ENCODE measurements around the gene SPATA6L. TPM values are rescaled to one million over a fixed set of nuclear protein-coding genes. Genes with fewer than 3 reads are reported as not detected.
A peak's percentile ranks its signal among the peaks of the same experiment; 100 is the strongest.
"Not testable (repeated sequence)": the region's sequence is repeated elsewhere in the genome, so short reads cannot be mapped to it uniquely, and the experiment has no call there.

Gene SPATA6L
- polyA plus RNA-seq, 6 donors from 2014 or later: not detected

DNA sequence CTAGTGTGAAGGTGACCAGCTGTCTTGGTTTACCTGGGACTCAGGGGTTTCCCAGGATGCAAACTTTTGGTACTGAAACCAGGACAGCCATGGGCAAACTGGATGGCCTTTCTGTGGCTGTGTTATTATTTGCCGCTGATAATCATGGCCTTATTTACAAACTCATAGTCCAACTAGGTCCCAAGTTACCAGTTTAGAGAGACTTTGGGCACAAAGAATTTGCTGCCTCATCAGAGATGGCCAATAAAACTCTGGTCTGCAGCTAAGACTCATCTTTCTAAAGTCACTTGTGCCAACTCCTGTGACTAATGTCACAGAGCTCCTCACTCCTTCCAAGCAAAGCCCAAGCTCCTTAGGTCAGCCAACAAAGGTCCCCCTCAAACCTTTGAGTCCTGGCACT, 51.7 kb downstream of the SPATA6L start:
- peaks cover 7 to 26% (median 13%) of the 10 kb centered on the region in 3 donors for H3K27me3 Mint-ChIP-seq
- H3K27ac Mint-ChIP-seq: peak overlapping the region in 1 of 6 donors; percentile 2
- ATAC-seq (ENCODE audit: low read depth in 2 of 2) (no peak), DNase-seq (no peak)
- H3K4me1 Mint-ChIP-seq: no peaks in the 10 kb centered on the region
- H3K9me3 Mint-ChIP-seq: peaks cover 0 to 5% (median 0%) of the 10 kb centered on the region in 7 donors
- no peaks in the 10 kb centered on the region for H3K36me3 Mint-ChIP-seq
- no peak overlapping the region for H3K4me3 Mint-ChIP-seq

DNA sequence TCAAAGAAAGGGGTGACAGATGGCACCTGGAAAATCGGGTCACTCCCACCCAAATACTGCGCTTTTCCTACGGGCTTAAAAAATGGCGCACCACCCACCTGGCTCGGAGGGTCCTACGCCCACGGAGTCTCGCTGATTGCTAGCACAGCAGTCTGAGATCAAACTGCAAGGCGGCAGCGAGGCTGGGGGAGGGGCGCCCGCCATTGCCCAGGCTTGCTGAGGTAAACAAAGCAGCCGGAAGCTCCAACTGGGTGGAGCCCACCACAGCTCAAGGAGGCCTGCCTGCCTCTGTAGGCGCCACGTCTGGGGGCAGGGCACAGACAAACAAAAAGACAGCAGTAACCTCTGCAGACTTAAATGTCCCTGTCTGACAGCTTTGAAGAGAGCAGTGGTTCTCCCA, 60.2 kb downstream of the SPATA6L start:
- H3K4me1 Mint-ChIP-seq; ATAC-seq (ENCODE audit: low read depth in 2 of 2); H3K4me3 Mint-ChIP-seq; H3K36me3 Mint-ChIP-seq; H3K27ac Mint-ChIP-seq; DNase-seq; H3K9me3 Mint-ChIP-seq: not testable (repeated sequence)
- peaks cover 12 to 24% (median 24%) of the 10 kb centered on the region in 3 donors for H3K27me3 Mint-ChIP-seq

DNA sequence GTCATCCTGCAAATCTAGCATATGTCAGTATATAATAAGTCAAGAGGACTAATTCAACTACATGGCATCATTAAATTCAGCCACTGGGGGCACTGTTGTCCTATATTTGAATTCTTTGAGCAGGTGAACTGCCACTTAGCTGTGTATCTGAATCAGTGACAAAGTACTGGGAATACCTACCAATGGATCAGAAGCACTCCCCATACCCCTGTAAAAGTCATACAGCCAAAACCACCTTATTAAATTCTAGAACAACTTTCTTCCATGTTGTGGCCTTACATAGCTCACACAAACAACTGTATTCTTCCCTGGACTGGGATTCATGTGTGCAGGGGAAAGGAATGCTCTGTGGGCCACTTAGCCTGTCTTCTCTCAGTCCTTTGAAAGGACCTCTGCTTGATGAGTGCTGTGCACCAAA, 61.6 kb downstream of the SPATA6L start:
- Mint-ChIP-seq H3K9me3 (peaks cover 0 to 4% (median 0%) of the 10 kb centered on the region in 7 donors), H3K36me3 (no peaks in the 10 kb centered on the region), H3K4me3 (peak overlapping the region in 1 of 8 donors; percentile 87), H3K27me3 (peaks cover 21 to 38% (median 30%) of the 10 kb centered on the region in 3 donors), H3K4me1 (no peaks in the 10 kb centered on the region), H3K27ac (no peak overlapping the region)
- DNase-seq (peak; percentile 44), ATAC-seq (ENCODE audit: low read depth in 2 of 2) (peak; percentile 64 to 73)

DNA sequence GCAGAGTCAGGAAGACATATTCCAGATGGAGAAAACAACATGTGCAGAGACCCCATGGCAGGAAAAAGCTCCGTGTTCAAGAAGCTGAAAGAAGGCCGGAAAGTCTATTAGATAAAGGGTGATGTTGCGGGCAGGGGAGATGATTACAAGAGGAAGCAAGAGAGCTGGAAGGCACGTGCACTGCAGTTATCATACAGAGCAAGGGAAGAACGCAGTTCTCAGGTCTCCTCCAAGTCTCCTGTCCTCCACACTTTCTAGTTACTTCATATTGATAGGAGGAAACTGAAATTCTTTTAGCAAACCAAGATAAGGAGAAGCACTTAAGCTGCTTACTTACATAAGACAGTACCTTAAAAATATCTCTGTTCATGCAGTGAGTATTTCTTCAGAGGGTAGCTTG, 62.5 kb downstream of the SPATA6L start:
- DNase-seq (no peak), ATAC-seq (ENCODE audit: low read depth in 2 of 2) (no peak)
- Mint-ChIP-seq H3K4me1 (no peaks in the 10 kb centered on the region), H3K9me3 (peaks cover 0 to 10% (median 1%) of the 10 kb centered on the region in 7 donors), H3K27me3 (peaks cover 21 to 39% (median 30%) of the 10 kb centered on the region in 3 donors), H3K4me3 (no peak overlapping the region), H3K27ac (no peak overlapping the region), H3K36me3 (no peaks in the 10 kb centered on the region)

DNA sequence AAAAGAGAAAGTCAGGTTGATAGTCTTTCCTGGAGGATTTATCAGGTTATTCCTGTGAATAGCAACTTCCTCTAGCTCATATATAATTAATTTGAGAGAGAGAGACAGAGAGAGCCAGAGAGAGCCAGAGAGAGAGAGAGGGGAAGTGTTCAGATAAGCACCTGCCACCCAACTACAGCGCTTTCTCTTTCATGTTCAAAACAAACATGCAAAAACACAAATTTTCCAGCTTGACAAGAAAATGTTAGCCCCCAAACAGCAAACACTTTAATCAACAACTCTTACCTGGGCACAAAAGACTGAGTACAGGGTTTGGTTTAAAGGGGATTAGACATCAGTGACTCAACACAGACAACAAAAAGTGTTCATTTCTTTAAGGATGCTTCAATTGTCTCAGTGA, 65.9 kb downstream of the SPATA6L start:
- ATAC-seq (ENCODE audit: low read depth in 2 of 2) (no peak), DNase-seq (no peak)
- peaks cover 0 to 6% (median 0%) of the 10 kb centered on the region in 3 donors for H3K4me1 Mint-ChIP-seq
- peak overlapping the region in 1 of 6 donors; percentile 54 for H3K27ac Mint-ChIP-seq
- H3K4me3 Mint-ChIP-seq: no peak overlapping the region
- H3K27me3 Mint-ChIP-seq: peaks cover 22 to 39% (median 32%) of the 10 kb centered on the region in 3 donors
- peaks cover 0 to 10% (median 1%) of the 10 kb centered on the region in 7 donors for H3K9me3 Mint-ChIP-seq
- no peaks in the 10 kb centered on the region for H3K36me3 Mint-ChIP-seq

DNA sequence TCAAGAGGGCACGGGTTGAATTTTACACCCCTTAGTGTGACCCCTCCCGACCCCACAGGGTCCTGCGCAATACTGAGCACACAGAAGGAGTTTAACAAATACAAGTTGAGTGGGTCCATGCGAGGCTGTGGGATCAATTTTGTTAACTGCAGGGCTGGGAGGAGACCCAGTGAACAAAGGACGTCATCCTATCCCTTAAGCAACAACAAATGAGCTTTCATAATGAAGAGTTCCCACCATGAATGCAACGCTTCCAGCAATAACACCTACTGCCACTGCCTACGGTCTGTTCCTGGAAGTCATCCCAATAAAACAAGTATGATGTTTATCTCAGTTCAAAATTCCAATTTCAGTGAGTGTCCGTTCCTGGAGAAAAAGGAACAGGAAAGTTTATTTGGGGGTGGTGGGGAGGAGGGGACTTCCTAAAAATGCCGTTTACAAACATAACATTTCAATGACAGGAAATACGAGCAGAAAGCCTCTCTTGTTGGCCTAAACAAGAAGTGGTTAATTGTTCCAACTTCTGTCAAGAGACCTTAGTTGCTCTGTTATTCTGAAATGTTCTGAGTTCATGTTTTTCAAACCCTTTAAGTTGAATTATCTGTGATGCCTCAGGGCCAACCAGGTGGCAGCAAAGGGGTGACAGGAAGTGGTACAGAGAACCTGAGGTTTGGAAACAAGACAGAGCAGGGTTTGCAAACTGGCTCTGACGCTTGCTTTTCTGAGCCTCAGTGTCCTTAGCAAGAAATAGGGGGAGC, 69.9 kb downstream of the SPATA6L start:
- H3K36me3 Mint-ChIP-seq: no peaks in the 10 kb centered on the region
- no peak overlapping the region for H3K4me3 Mint-ChIP-seq
- ATAC-seq (ENCODE audit: low read depth in 2 of 2): peak in 1 of 2 donors; percentile 37
- H3K9me3 Mint-ChIP-seq: peaks cover 0 to 10% (median 1%) of the 10 kb centered on the region in 7 donors
- peaks cover 20 to 29% (median 27%) of the 10 kb centered on the region in 3 donors for H3K27me3 Mint-ChIP-seq
- no peak for DNase-seq
- peaks cover 0 to 6% (median 0%) of the 10 kb centered on the region in 3 donors for H3K4me1 Mint-ChIP-seq
- H3K27ac Mint-ChIP-seq: peak overlapping the region in 1 of 6 donors; percentile 32

DNA sequence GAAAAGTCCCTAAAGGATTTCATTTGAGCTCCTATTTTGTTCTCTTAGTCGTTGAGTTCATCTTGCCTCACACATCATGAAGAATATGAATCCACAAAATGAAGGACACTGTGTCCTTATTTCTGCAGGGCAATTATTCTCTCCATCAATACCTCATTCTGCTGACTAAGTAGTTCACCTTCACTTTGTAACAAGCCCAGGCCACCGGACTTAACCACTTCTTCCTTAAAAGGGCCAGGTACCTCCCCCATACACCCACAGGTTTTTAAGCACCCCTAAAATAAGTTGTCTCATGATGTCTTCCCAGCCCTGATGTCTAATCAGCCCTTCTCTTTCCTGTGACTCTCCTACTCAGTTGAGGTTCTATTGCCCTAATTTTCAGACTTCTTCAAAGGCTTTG, 71.3 kb downstream of the SPATA6L start:
- H3K4me3 Mint-ChIP-seq: no peak overlapping the region
- no peak for DNase-seq
- H3K36me3 Mint-ChIP-seq: no peaks in the 10 kb centered on the region
- peaks cover 0 to 9% (median 0%) of the 10 kb centered on the region in 7 donors for H3K9me3 Mint-ChIP-seq
- H3K27ac Mint-ChIP-seq: no peak overlapping the region
- H3K4me1 Mint-ChIP-seq: peaks cover 0 to 6% (median 0%) of the 10 kb centered on the region in 3 donors
- H3K27me3 Mint-ChIP-seq: peaks cover 15 to 22% (median 16%) of the 10 kb centered on the region in 3 donors
- ATAC-seq (ENCODE audit: low read depth in 2 of 2): no peak

DNA sequence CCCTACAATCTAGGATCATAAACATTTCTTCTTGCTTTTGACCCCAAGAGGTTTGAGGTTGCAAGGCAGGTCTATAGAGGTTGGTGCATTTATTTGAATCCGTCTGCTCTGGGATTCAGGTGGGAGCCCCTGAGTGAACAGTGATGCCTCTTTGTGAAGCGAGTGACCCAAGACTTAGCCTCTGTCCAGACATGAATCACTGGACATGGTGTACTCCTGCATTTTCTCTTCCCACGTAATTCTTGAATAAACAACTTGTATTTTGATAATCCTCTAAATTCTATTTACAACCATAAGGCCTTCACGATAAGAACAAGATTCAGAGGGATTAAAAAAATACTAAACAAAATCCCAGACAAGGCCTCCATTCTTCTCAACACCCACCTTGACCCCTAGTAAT, 71.7 kb downstream of the SPATA6L start:
- peaks cover 0 to 6% (median 0%) of the 10 kb centered on the region in 3 donors for H3K4me1 Mint-ChIP-seq
- H3K27me3 Mint-ChIP-seq: peaks cover 13 to 22% (median 16%) of the 10 kb centered on the region in 3 donors
- peaks cover 0 to 4% (median 0%) of the 10 kb centered on the region in 7 donors for H3K9me3 Mint-ChIP-seq
- no peak overlapping the region for H3K27ac Mint-ChIP-seq
- no peak for ATAC-seq (ENCODE audit: low read depth in 2 of 2)
- no peak overlapping the region for H3K4me3 Mint-ChIP-seq
- H3K36me3 Mint-ChIP-seq: no peaks in the 10 kb centered on the region
- DNase-seq: no peak

DNA sequence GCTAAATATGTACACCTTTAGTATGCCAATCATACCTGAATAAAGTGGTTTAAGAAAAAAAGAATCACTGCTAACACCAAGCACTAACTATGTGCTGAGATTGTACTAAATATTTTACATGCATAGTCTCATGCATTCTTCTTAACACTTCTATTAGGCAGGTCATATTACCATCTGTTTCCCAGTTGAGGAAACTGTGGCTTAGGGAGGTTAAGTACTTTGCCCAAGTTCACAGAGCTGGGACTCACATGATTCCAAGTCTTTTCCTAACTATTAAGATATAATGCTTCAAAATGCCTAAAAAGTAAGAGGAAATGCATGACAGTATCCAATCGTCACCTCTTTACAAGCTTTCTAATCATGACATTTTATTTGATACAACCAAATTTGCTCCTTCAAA, 73.4 kb downstream of the SPATA6L start:
- ATAC-seq (ENCODE audit: low read depth in 2 of 2) (no peak), DNase-seq (no peak)
- Mint-ChIP-seq H3K4me3 (no peak overlapping the region), H3K9me3 (no peaks in the 10 kb centered on the region), H3K27ac (no peak overlapping the region), H3K4me1 (peaks cover 0 to 6% (median 0%) of the 10 kb centered on the region in 3 donors), H3K36me3 (no peaks in the 10 kb centered on the region), H3K27me3 (peaks cover 16 to 29% (median 18%) of the 10 kb centered on the region in 3 donors)

DNA sequence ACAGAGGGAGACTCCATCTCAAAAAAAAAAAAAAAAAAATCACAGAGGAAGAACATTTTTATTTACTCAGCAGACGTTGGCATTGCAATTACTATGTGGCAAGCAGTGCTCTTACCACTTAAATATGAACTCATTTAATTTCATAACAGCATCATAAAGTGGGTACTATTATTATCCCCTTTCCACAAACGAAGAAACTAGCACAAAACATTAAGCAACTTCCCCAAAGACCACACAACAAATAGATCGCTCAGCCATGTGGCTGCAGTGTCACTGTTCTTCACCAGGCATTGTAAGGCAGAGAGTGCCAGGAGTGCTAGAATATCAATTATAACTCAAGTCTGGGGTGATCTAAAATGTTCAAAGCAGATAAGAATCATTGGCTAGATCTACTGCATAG, 74.0 kb downstream of the SPATA6L start:
- peaks cover 0 to 6% (median 0%) of the 10 kb centered on the region in 3 donors for H3K4me1 Mint-ChIP-seq
- DNase-seq: no peak
- H3K4me3 Mint-ChIP-seq: no peak overlapping the region
- H3K27ac Mint-ChIP-seq: no peak overlapping the region
- ATAC-seq (ENCODE audit: low read depth in 2 of 2): no peak
- no peaks in the 10 kb centered on the region for H3K36me3 Mint-ChIP-seq
- H3K27me3 Mint-ChIP-seq: peaks cover 16 to 30% (median 18%) of the 10 kb centered on the region in 3 donors
- no peaks in the 10 kb centered on the region for H3K9me3 Mint-ChIP-seq

DNA sequence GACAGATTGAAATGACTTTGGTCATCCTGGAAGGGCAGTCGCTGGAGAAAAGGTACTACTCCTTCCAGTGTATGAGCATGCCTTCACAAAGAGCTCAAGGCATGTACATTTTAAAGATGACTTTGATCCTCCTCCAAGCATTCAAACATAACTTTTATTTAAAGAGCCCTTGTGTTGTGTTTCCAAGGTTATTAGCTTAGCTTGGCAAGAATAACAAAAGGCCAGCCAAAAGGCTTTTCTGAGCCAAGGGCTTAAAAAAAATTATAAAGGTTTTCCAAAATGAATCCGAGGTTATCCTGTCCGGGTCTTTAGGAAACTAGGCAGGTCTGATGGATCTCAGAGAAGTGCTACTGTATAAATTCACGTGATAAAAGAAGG, 75.2 kb downstream of the SPATA6L start:
- DNase-seq (no peak), ATAC-seq (ENCODE audit: low read depth in 2 of 2) (no peak)
- H3K36me3 Mint-ChIP-seq: no peaks in the 10 kb centered on the region
- peaks cover 16 to 30% (median 18%) of the 10 kb centered on the region in 3 donors for H3K27me3 Mint-ChIP-seq
- no peak overlapping the region for H3K27ac Mint-ChIP-seq
- H3K4me3 Mint-ChIP-seq: no peak overlapping the region
- no peaks in the 10 kb centered on the region for H3K4me1 Mint-ChIP-seq
- H3K9me3 Mint-ChIP-seq: no peaks in the 10 kb centered on the region

DNA sequence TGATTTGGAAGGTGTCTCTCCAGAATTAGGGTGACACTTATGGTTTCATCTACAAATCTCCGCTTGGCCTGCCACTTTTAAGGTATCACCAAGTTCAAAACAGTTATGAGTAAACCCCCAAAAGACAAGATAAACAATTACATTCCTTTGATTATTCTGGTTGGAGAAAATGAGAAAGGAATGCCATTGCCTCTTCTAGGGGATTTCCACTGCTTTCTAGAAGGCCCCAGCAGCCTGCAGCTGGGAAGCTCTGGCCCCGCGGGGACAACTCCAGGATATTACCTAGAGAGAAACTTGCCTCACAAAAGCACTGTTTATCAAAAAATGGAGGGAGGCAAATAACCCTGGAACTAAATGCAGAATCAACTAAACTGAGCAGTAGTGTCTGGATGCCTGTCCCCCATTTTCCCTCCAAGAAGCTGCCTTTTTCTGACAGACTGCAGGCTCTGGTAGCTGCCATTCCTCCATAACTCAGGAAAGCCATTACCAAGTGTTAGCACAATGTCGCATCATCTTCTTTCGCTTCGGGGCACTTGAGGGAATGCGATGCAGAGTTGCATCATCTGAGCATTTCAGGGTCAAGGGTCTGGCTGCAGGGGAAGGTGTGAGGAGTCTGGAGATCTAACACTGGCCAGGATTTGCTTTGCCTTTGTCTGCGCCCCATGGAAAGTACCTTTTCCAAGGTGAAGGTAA, 75.7 kb downstream of the SPATA6L start:
- Mint-ChIP-seq H3K4me3 (no peak overlapping the region), H3K36me3 (no peaks in the 10 kb centered on the region), H3K27me3 (peaks cover 16 to 30% (median 18%) of the 10 kb centered on the region in 3 donors), H3K4me1 (no peaks in the 10 kb centered on the region), H3K9me3 (no peaks in the 10 kb centered on the region), H3K27ac (no peak overlapping the region)
- ATAC-seq (ENCODE audit: low read depth in 2 of 2): no peak
- DNase-seq: no peak

DNA sequence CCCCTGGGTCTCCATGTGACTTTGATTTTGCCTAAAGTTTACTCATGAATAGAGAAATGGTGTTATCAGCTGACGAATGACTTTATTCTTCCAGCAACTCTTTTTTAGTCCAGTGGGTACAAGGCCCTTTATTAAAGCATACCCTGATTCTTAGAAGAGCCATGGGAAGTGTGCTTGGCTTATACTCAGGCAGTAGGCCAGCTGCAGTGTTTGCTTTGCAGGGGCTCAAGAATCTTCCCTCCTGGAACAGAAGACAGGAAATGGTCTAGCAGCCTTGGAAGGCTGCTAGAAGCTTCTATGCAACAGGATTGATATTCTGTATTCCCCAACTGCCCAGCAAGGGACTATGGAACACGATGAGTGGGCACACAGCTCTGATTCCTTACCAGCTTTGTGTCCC, 77.6 kb downstream of the SPATA6L start:
- Mint-ChIP-seq H3K27ac (no peak overlapping the region), H3K27me3 (peaks cover 7 to 21% (median 15%) of the 10 kb centered on the region in 3 donors), H3K9me3 (no peaks in the 10 kb centered on the region), H3K36me3 (no peaks in the 10 kb centered on the region), H3K4me1 (no peaks in the 10 kb centered on the region), H3K4me3 (no peak overlapping the region)
- ATAC-seq (ENCODE audit: low read depth in 2 of 2): no peak
- DNase-seq: no peak

DNA sequence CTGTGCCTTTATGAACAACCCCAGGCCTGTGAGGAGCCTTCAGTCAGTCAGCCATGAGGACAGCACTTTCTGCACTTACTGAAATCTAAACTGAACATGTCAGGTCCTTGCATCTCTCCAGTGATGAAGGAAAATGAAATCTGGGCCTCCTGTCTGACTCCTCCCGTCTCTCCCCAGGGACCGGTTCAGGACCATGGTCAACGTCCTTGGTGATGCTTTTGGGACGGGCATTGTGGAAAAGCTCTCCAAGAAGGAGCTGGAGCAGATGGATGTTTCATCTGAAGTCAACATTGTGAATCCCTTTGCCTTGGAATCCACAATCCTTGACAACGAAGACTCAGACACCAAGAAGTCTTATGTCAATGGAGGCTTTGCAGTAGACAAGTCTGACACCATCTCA, 81.1 kb downstream of the SPATA6L start:
- no peak for ATAC-seq (ENCODE audit: low read depth in 2 of 2)
- no peak overlapping the region for H3K4me3 Mint-ChIP-seq
- no peak for DNase-seq
- H3K36me3 Mint-ChIP-seq: no peaks in the 10 kb centered on the region
- peaks cover 8 to 14% (median 8%) of the 10 kb centered on the region in 3 donors for H3K27me3 Mint-ChIP-seq
- H3K9me3 Mint-ChIP-seq: no peaks in the 10 kb centered on the region
- no peak overlapping the region for H3K27ac Mint-ChIP-seq
- no peaks in the 10 kb centered on the region for H3K4me1 Mint-ChIP-seq
